Activated T-helper 1 cell treated with anti-CD3 and anti-CD28 coated beads, Interleukin-12 subunit alpha, Interleukin-12 subunit beta, Interleukin-2, Interleukin-4 antibody, amounts not matched to agents 30 ng/mL and 10 ng/mL and 1 ng/mL, durations not matched to agents 14 hours and 24 hours and 36 hours (primary cell): ENCODE measurements around the gene OSBP. TPM values are rescaled to one million over a fixed set of nuclear protein-coding genes. Genes with fewer than 3 reads are reported as not detected.
A peak's percentile ranks its signal among the peaks of the same experiment; 100 is the strongest.

Source experiments
- DNase-seq: peaks from one replicate; pipeline ENCODE4 v3.0.0; 2021; ENCODE audit warnings: low spot score
- H3K27ac Mint-ChIP-seq: one replicate; pipeline ENCODE4 v1.8.0; 2021; ENCODE audit warnings: mild to moderate bottlenecking, mixed read lengths
- H3K27me3 Mint-ChIP-seq: one replicate; pipeline ENCODE4 v1.8.0; 2022; ENCODE audit warnings: mild to moderate bottlenecking, moderate library complexity, mixed read lengths; ENCODE audit not compliant: insufficient read depth
- H3K36me3 Mint-ChIP-seq: one replicate; pipeline ENCODE4 v1.8.0; 2021; ENCODE audit warnings: low read depth, mixed read lengths
- H3K4me1 Mint-ChIP-seq: one replicate; pipeline ENCODE4 v1.8.0; 2021; ENCODE audit warnings: low read depth, mixed read lengths
- H3K4me3 Mint-ChIP-seq: one replicate; pipeline ENCODE4 v1.8.0; 2021; ENCODE audit warnings: mild to moderate bottlenecking, moderate library complexity, mixed read lengths
- H3K9me3 Mint-ChIP-seq: one replicate; pipeline ENCODE4 v1.8.0; 2021; ENCODE audit warnings: mixed read lengths
- intact Hi-C: fragments of 100-400 bp; cut with micrococcal nuclease; formaldehyde crosslinking; loops from one replicate; pipeline ENCODE4 v1.15.1; 2024
- total RNA-seq: library from RNA; stranded (reverse); gene quantifications from 2 replicates; pipeline ENCODE4 v1.2.3, GENCODE V29; 2022

Gene OSBP
- total RNA-seq, 1 donor from 2014 or later: 40.5 TPM

- intact Hi-C loops: no loop called here
- Mint-ChIP-seq H3K27me3 (no peaks in the 10 kb centered on the region), H3K27ac (no peak overlapping the region), H3K4me3 (no peak overlapping the region), H3K9me3 (no peaks in the 10 kb centered on the region), H3K4me1 (peaks cover 5% of the 10 kb centered on the region), H3K36me3 (peaks cover 45% of the 10 kb centered on the region)
- DNase-seq: no peak
Observed at GRCh38 chr11:59600234-59600633, 15.3 kb downstream of the OSBP start.

GRCh38 chr11:59598961-59599360 lies 16.6 kb downstream of the OSBP start:
- intact Hi-C loops: no loop called here
- no peak for DNase-seq
- H3K4me1 Mint-ChIP-seq: peaks cover 3% of the 10 kb centered on the region
- no peak overlapping the region for H3K27ac Mint-ChIP-seq
- H3K9me3 Mint-ChIP-seq: no peaks in the 10 kb centered on the region
- H3K36me3 Mint-ChIP-seq: peaks cover 51% of the 10 kb centered on the region
- H3K4me3 Mint-ChIP-seq: no peak overlapping the region
- no peaks in the 10 kb centered on the region for H3K27me3 Mint-ChIP-seq

GRCh38 chr11:59584294-59584693 lies 31.3 kb downstream of the OSBP start:
- no peak for DNase-seq
- peaks cover 10% of the 10 kb centered on the region for H3K9me3 Mint-ChIP-seq
- no peaks in the 10 kb centered on the region for H3K27me3 Mint-ChIP-seq
- H3K36me3 Mint-ChIP-seq: peaks cover 44% of the 10 kb centered on the region
- intact Hi-C loops: no loop called here
- no peaks in the 10 kb centered on the region for H3K4me1 Mint-ChIP-seq
- no peak overlapping the region for H3K4me3 Mint-ChIP-seq
- H3K27ac Mint-ChIP-seq: no peak overlapping the region

- H3K36me3 Mint-ChIP-seq: peaks cover 52% of the 10 kb centered on the region
- no peak overlapping the region for H3K4me3 Mint-ChIP-seq
- no peaks in the 10 kb centered on the region for H3K27me3 Mint-ChIP-seq
- H3K4me1 Mint-ChIP-seq: no peaks in the 10 kb centered on the region
- intact Hi-C loops: no loop called here
- DNase-seq: no peak
- no peak overlapping the region for H3K27ac Mint-ChIP-seq
- peaks cover 10% of the 10 kb centered on the region for H3K9me3 Mint-ChIP-seq
Observed at GRCh38 chr11:59582006-59582405, 33.6 kb downstream of the OSBP start.

- Mint-ChIP-seq H3K27me3 (no peaks in the 10 kb centered on the region), H3K9me3 (no peaks in the 10 kb centered on the region), H3K4me3 (no peak overlapping the region), H3K36me3 (peaks cover 54% of the 10 kb centered on the region), H3K27ac (no peak overlapping the region), H3K4me1 (no peaks in the 10 kb centered on the region)
- no peak for DNase-seq
- intact Hi-C loops: no loop called here
Observed at GRCh38 chr11:59578369-59578768, 37.2 kb downstream of the OSBP start.

GRCh38 chr11:59575505-59575904 lies 40.1 kb downstream of the OSBP start:
- Mint-ChIP-seq H3K9me3 (no peaks in the 10 kb centered on the region), H3K4me3 (no peak overlapping the region), H3K27ac (no peak overlapping the region), H3K4me1 (no peaks in the 10 kb centered on the region), H3K36me3 (peaks cover 51% of the 10 kb centered on the region), H3K27me3 (no peaks in the 10 kb centered on the region)
- DNase-seq: no peak
- intact Hi-C loops: no loop called here

GRCh38 chr11:59574932-59575502 lies 40.6 kb downstream of the OSBP start:
- Mint-ChIP-seq H3K27me3 (no peaks in the 10 kb centered on the region), H3K9me3 (no peaks in the 10 kb centered on the region), H3K4me3 (no peak overlapping the region), H3K27ac (peak overlapping the region; percentile 3), H3K36me3 (peaks cover 46% of the 10 kb centered on the region), H3K4me1 (no peaks in the 10 kb centered on the region)
- DNase-seq: no peak
- intact Hi-C loops: no loop called here

- Mint-ChIP-seq H3K4me3 (no peak overlapping the region), H3K4me1 (no peaks in the 10 kb centered on the region), H3K36me3 (peaks cover 43% of the 10 kb centered on the region), H3K27me3 (no peaks in the 10 kb centered on the region), H3K27ac (no peak overlapping the region), H3K9me3 (no peaks in the 10 kb centered on the region)
- no peak for DNase-seq
- intact Hi-C loops: no loop called here
Observed at GRCh38 chr11:59574467-59574866, 41.1 kb downstream of the OSBP start.

GRCh38 chr11:59573216-59573615 lies 42.4 kb downstream of the OSBP start:
- Mint-ChIP-seq H3K4me3 (no peak overlapping the region), H3K27me3 (no peaks in the 10 kb centered on the region), H3K4me1 (no peaks in the 10 kb centered on the region), H3K9me3 (no peaks in the 10 kb centered on the region), H3K36me3 (peaks cover 35% of the 10 kb centered on the region), H3K27ac (no peak overlapping the region)
- no peak for DNase-seq
- intact Hi-C loops: no loop called here

- intact Hi-C loops: no loop called here
- Mint-ChIP-seq H3K27me3 (no peaks in the 10 kb centered on the region), H3K4me3 (no peak overlapping the region), H3K4me1 (no peaks in the 10 kb centered on the region), H3K27ac (no peak overlapping the region), H3K36me3 (peaks cover 28% of the 10 kb centered on the region), H3K9me3 (no peaks in the 10 kb centered on the region)
- no peak for DNase-seq
Observed at GRCh38 chr11:59572091-59572490, 43.5 kb downstream of the OSBP start.

- intact Hi-C loops: no loop called here
- H3K27ac Mint-ChIP-seq: no peak overlapping the region
- no peaks in the 10 kb centered on the region for H3K9me3 Mint-ChIP-seq
- H3K36me3 Mint-ChIP-seq: peaks cover 2% of the 10 kb centered on the region
- H3K4me3 Mint-ChIP-seq: no peak overlapping the region
- peaks cover 5% of the 10 kb centered on the region for H3K27me3 Mint-ChIP-seq
- peaks cover 34% of the 10 kb centered on the region for H3K4me1 Mint-ChIP-seq
- DNase-seq: no peak
Observed at GRCh38 chr11:59562292-59562691, 53.3 kb downstream of the OSBP start.

GRCh38 chr11:59560702-59561473 lies 54.7 kb downstream of the OSBP start:
- intact Hi-C loops: loop anchor here (1.0 kb wide), 4 partner anchors 10 to 108 kb away; partner anchors contain the start of gene PATL1
- no peaks in the 10 kb centered on the region for H3K9me3 Mint-ChIP-seq
- peaks cover 48% of the 10 kb centered on the region for H3K4me1 Mint-ChIP-seq
- H3K36me3 Mint-ChIP-seq: peaks cover 2% of the 10 kb centered on the region
- H3K27ac Mint-ChIP-seq: peak overlapping the region; percentile 98
- H3K27me3 Mint-ChIP-seq: peaks cover 10% of the 10 kb centered on the region
- DNase-seq: peak; percentile 54
- H3K4me3 Mint-ChIP-seq: peak overlapping the region; percentile 92

GRCh38 chr11:59560290-59560701 lies 55.3 kb downstream of the OSBP start:
- peak overlapping the region; percentile 92 for H3K4me3 Mint-ChIP-seq
- peaks cover 2% of the 10 kb centered on the region for H3K36me3 Mint-ChIP-seq
- peaks cover 10% of the 10 kb centered on the region for H3K27me3 Mint-ChIP-seq
- no peaks in the 10 kb centered on the region for H3K9me3 Mint-ChIP-seq
- intact Hi-C loops: loop anchor here (1.0 kb wide), 4 partner anchors 9 to 109 kb away; partner anchors contain the start of gene PATL1
- H3K4me1 Mint-ChIP-seq: peaks cover 54% of the 10 kb centered on the region
- DNase-seq: peak; percentile 66
- peak overlapping the region; percentile 98 for H3K27ac Mint-ChIP-seq
